BE2C (cell line): ENCODE data around the gene TULP1.

ENCODE experiments used
- DNase-seq: peaks from one replicate; pipeline ENCODE4 v3.0.0-alpha.2; 2020
- H3K27me3 ChIP-seq: fragments of 250-450 bp; sonication (Bioruptor Pico); 2 replicates; pipeline ENCODE4 v1.5.1; 2020; ENCODE audit warnings: mild to moderate bottlenecking
- H3K36me3 ChIP-seq: fragments of 250-450 bp; sonication (Bioruptor Pico); 2 replicates; pipeline ENCODE4 v1.5.1; 2020; ENCODE audit warnings: mild to moderate bottlenecking
- H3K4me1 ChIP-seq: fragments of 250-450 bp; sonication (Bioruptor Pico); 2 replicates; pipeline ENCODE4 v1.5.1; 2020
- H3K4me3 ChIP-seq: 2 replicates; pipeline ENCODE4 v1.5.1; 2011; ENCODE audit warnings: low read depth, low read length
- H3K9me3 ChIP-seq: fragments of 250-450 bp; sonication (Bioruptor Pico); 2 replicates; pipeline ENCODE4 v1.5.1; 2020
- TF ChIP-seq, protein P1 (sequence below): IDR thresholded peaks from 2 replicates; pipeline ENCODE4 v1.5.1; 2012; ENCODE audit warnings: mild to moderate bottlenecking, low read depth, low read length

The TULP1 gene

DNA sequence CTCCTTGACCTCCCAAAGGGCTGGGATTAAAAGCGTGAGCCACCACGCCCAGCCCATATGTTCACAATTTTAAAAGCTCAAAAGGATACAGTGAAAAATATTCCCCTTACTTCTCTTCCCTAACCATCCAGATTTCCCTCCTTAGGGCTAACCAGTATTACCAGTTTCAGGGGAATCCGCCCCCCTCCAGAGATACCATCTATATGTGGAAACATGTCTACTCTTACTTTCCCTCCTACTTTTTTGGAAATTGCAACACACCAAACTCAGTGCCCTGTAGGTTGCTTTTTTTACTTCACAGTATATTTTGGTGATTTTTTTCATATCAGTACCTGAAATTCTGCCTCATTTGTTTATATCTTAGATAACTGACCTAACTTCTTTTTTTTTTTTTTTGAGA is 51.4 kb downstream of the TULP1 start:
- Histone ChIP-seq H3K9me3 (no peaks in the 10 kb centered on the region), H3K4me3 (no peak overlapping the region), H3K36me3 (peaks cover 12% of the 10 kb centered on the region), H3K27me3 (no peaks in the 10 kb centered on the region), H3K4me1 (no peaks in the 10 kb centered on the region)
- no peak for DNase-seq
- TF ChIP-seq, protein P1, sequence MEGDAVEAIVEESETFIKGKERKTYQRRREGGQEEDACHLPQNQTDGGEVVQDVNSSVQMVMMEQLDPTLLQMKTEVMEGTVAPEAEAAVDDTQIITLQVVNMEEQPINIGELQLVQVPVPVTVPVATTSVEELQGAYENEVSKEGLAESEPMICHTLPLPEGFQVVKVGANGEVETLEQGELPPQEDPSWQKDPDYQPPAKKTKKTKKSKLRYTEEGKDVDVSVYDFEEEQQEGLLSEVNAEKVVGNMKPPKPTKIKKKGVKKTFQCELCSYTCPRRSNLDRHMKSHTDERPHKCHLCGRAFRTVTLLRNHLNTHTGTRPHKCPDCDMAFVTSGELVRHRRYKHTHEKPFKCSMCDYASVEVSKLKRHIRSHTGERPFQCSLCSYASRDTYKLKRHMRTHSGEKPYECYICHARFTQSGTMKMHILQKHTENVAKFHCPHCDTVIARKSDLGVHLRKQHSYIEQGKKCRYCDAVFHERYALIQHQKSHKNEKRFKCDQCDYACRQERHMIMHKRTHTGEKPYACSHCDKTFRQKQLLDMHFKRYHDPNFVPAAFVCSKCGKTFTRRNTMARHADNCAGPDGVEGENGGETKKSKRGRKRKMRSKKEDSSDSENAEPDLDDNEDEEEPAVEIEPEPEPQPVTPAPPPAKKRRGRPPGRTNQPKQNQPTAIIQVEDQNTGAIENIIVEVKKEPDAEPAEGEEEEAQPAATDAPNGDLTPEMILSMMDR: no peak

DNA sequence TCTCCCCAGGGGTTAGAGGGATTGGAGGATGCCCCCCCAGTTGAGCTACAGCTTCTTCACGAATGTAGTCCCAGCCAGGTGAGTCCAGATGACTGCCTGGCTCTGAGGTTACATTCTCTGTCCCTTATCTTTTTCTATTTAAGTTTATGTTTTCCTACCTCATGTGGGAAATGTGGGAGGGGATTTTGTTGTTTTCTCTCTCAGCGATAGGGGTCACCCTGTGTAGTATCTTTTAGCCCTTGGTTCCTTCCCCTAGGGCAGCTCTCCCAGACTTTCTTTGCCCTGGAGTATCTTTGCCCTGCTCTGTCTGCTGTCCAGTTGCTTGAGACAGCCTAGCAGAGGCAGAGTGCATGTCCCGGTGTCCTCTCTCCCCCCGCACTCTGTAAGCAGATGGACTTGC is 54.8 kb downstream of the TULP1 start:
- Histone ChIP-seq H3K4me1 (no peaks in the 10 kb centered on the region), H3K36me3 (peaks cover 17% of the 10 kb centered on the region)

DNA sequence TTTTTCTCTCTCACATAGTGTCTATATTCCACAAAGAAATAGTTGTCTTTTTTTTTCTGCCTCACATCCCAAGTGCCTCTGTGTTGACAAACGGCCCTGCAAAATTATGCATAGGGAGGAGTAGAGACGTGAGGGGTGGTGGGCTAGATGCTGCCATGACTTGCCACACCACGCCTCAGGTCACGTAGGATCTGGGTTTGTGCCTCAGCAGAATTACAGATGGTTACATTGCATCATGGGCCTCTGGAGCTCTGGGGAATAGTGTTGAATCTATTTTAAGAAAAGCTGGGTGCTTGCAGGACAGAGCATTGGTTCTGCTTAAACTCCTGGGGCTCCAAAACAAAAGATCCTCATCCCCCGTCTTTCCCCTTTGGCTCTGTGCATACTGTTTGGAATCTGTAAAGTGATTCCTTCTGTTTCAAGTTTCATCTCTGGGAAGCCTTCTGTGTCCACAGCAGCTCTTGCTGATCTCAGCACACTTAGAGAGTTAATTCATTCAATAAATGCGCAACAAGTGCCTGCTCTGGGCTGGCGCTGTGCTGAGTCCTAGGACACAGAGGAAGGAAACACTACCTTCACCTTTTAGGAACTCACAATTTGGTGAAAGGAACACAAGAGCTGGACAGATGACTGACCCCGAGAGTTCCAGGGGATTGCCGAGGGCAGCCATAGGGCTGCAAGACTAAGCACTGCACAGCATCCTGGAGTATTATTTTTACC is 58.1 kb downstream of the TULP1 start:
- peaks cover 11% of the 10 kb centered on the region for H3K36me3 ChIP-seq
- DNase-seq: no peak
- no peaks in the 10 kb centered on the region; the same call in 1 of the 2 replicates for H3K27me3 ChIP-seq
- no peak overlapping the region for H3K4me3 ChIP-seq
- TF ChIP-seq, protein P1: no peak
- no peaks in the 10 kb centered on the region for H3K4me1 ChIP-seq
- no peaks in the 10 kb centered on the region for H3K9me3 ChIP-seq

More for the DNA sequence above, 54.8 kb downstream of the TULP1 start:
- Histone ChIP-seq H3K4me3 (no peak overlapping the region), H3K27me3 (no peaks in the 10 kb centered on the region), H3K9me3 (no peaks in the 10 kb centered on the region)
- TF ChIP-seq, protein P1: no peak
- no peak for DNase-seq

DNA sequence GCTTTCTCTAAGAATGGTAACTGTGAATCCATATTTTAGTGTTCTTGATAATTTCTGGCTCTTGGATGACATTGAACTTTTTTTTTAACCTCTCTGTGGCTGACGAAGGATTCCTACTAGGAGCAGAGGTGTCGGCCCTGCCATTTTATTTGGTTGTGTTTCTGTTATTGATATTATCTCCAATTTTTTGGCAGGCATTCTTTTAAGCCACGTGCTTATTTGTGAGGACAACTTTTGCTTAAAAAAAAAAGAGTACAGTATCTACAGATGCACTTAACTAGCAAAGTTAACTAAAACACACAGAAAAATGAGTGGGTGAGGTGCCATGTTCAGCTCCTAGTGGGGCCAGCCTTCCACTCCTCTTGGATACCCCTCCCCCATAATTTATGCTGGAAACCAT is 59.5 kb downstream of the TULP1 start:
- peaks cover 9% of the 10 kb centered on the region for H3K36me3 ChIP-seq
- no peak for DNase-seq
- no peaks in the 10 kb centered on the region; the same call in 1 of the 2 replicates for H3K27me3 ChIP-seq
- no peaks in the 10 kb centered on the region for H3K9me3 ChIP-seq
- peak overlapping the region; percentile 65 for H3K4me3 ChIP-seq
- TF ChIP-seq, protein P1: no peak
- no peaks in the 10 kb centered on the region for H3K4me1 ChIP-seq

DNA sequence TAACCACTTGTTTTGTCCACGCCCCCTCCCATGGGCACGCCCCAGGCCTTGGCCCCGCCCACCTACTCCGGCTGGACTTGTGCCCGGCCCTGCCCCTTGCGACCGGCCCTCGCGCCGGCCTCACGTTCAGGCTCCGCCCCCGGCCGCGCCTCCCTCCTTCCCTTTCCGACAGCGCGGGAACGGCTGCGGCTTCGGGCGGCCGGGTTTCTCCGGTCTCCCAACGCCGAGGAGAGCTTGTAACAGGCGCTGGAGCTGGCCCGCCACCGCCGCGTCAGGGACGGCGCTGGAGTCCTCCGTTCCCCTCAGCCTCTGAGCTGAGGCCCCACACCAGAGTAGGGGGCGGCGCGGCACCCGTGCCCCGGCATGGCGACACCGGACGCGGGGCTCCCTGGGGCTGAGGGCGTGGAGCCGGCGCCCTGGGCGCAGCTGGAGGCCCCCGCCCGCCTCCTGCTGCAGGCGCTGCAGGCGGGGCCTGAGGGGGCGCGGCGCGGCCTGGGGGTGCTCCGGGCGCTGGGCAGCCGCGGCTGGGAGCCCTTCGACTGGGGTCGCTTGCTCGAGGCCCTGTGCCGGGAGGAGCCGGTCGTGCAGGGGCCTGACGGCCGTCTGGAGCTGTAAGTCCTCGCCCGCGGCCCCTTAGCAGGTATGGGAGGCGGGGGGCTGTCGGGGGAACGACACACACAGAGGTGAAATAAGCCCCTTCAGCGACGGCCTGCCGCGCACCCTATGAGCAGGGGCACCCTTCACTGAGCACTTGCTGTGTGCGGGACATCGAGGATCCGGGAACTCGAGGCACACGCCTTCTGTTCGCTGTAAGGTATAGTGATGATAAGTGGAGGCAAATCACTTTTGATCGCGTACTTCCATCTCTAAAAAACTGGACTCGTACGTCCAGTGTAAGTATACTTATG is 60.3 kb downstream of the TULP1 start, which contains the start of gene FANCE:
TSS of gene FANCE (plus strand) at position 156 of the 908 bp plus-strand sequence. CDS start at position 364, 208 bp downstream.
- H3K9me3 ChIP-seq: no peaks in the 10 kb centered on the region
- H3K4me3 ChIP-seq: peak within 1 kb of the TSS; percentile 65
- no peaks in the 10 kb centered on the region for H3K4me1 ChIP-seq
- TF ChIP-seq, protein P1: no peak
- H3K36me3 ChIP-seq: peaks cover 9% of the 10 kb centered on the region
- DNase-seq: peak; percentile 97
- H3K27me3 ChIP-seq: no peaks in the 10 kb centered on the region; the same call in 1 of the 2 replicates
